Thymus (tissue), 11 donors: ENCODE measurements around the gene KCNQ1. TPM values are rescaled to one million over a fixed set of nuclear protein-coding genes. Genes with fewer than 3 reads are reported as not detected.
A peak's percentile ranks its signal among the peaks of the same experiment; 100 is the strongest.

ENCODE experiments used
- DNase-seq, 9 donors: peaks; one replicate each; pipeline ENCODE4 v3.0.0-alpha.2; 2013; ENCODE audit warnings: low spot score in 9 of 9, low read depth in 6 of 9, missing footprints in 1 of 9
- H3K27ac ChIP-seq, 2 donors: one replicate each; pipeline ENCODE4 v1.5.1; 2013; ENCODE audit warnings: control low read depth in 1 of 2, low read depth in 1 of 2, low read length in 1 of 2, mild to moderate bottlenecking in 1 of 2, moderate library complexity in 1 of 2
- H3K27me3 ChIP-seq, 2 donors: one replicate each; pipeline ENCODE4 v1.5.1; 2013; ENCODE audit warnings: low read length in 1 of 2; ENCODE audit not compliant: control insufficient read depth in 2 of 2, insufficient read depth in 1 of 2
- H3K36me3 ChIP-seq, 2 donors: one replicate each; pipeline ENCODE4 v1.5.1; 2013; ENCODE audit warnings: low read length in 1 of 2, mild to moderate bottlenecking in 1 of 2, moderate library complexity in 1 of 2; ENCODE audit not compliant: control insufficient read depth in 2 of 2, insufficient read depth in 2 of 2
- H3K4me1 ChIP-seq, 2 donors: one replicate each; pipeline ENCODE4 v1.5.1; 2013; ENCODE audit warnings: low read length in 2 of 2; ENCODE audit not compliant: control insufficient read depth in 2 of 2, insufficient read depth in 2 of 2
- H3K4me3 ChIP-seq, 2 donors: one replicate each; pipeline ENCODE4 v1.5.1; 2013; ENCODE audit warnings: low read length in 2 of 2, control low read depth in 1 of 2, mild to moderate bottlenecking in 1 of 2
- H3K9me3 ChIP-seq, 2 donors: one replicate each; pipeline ENCODE4 v1.5.1; 2013; ENCODE audit warnings: low read length in 1 of 2, mild to moderate bottlenecking in 1 of 2; ENCODE audit not compliant: control insufficient read depth in 2 of 2, insufficient read depth in 1 of 2
- WGBS: extraction: QIAGEN DNeasy Blood & Tissue Kit; methylation state at CpG from one replicate; pipeline ENCODE4 v1.1.7; 2013; 5-methylcytosine and 5-hydroxymethylcytosine counted together
- polyA plus RNA-seq: library from polyadenylated mRNA; stranded (reverse); fragments of 200-250 nt; gene quantifications from one replicate; pipeline ENCODE4 v1.2.3, GENCODE V29; 2013
- total RNA-seq: library from RNA; stranded (reverse); fragments of 120-200 nt; gene quantifications from one replicate; pipeline ENCODE4 v1.2.4, GENCODE V29; 2013
- donor health status: healthy.

KCNQ1 gene
- total and polyA plus RNA-seq, 2 donors: 0.94 to 3.7 TPM

GRCh38 chr11:2703363-2704141, 258.7 kb downstream of the KCNQ1 start:
- DNase-seq: no peak
- no peaks in the 10 kb centered on the region for H3K36me3 ChIP-seq
- H3K4me3 ChIP-seq: no peak overlapping the region
- peaks cover 2 to 20% of the 10 kb centered on the region in 2 donors for H3K9me3 ChIP-seq
- no peak overlapping the region for H3K27ac ChIP-seq
- H3K4me1 ChIP-seq: peaks cover 0 to 41% of the 10 kb centered on the region in 2 donors
- 81% methylated on average over 16 of the region's 16 CpGs for WGBS
- peaks cover 0 to 7% of the 10 kb centered on the region in 2 donors for H3K27me3 ChIP-seq

- no peaks in the 10 kb centered on the region for H3K36me3 ChIP-seq
- no peak overlapping the region for H3K4me3 ChIP-seq
- peaks cover 2 to 13% of the 10 kb centered on the region in 2 donors for H3K9me3 ChIP-seq
- DNase-seq: no peak
- peaks cover 0 to 34% of the 10 kb centered on the region in 2 donors for H3K4me1 ChIP-seq
- H3K27ac ChIP-seq: no peak overlapping the region
- 95% methylated on average over 6 of the region's 6 CpGs for WGBS
- H3K27me3 ChIP-seq: no peaks in the 10 kb centered on the region
Measured at GRCh38 chr11:2704356-2704755, 259.5 kb downstream of the KCNQ1 start.

- WGBS: 61% methylated on average over 14 of the region's 14 CpGs
- Histone ChIP-seq H3K36me3 (no peaks in the 10 kb centered on the region), H3K4me1 (peaks cover 0 to 34% of the 10 kb centered on the region in 2 donors), H3K9me3 (peaks cover 2 to 6% of the 10 kb centered on the region in 2 donors), H3K27ac (no peak overlapping the region), H3K4me3 (no peak overlapping the region), H3K27me3 (no peaks in the 10 kb centered on the region)
- DNase-seq: no peak
Measured at GRCh38 chr11:2704896-2705606, 260.2 kb downstream of the KCNQ1 start.

- DNase-seq: no peak
- Histone ChIP-seq H3K4me1 (peaks cover 0 to 27% of the 10 kb centered on the region in 2 donors), H3K27ac (no peak overlapping the region), H3K36me3 (no peaks in the 10 kb centered on the region), H3K9me3 (peaks cover 2 to 6% of the 10 kb centered on the region in 2 donors), H3K4me3 (no peak overlapping the region), H3K27me3 (peaks cover 0 to 2% of the 10 kb centered on the region in 2 donors)
- WGBS: 91% methylated on average over 1 of the region's 1 CpG
Measured at GRCh38 chr11:2706321-2706720, 261.5 kb downstream of the KCNQ1 start.

- H3K4me3 ChIP-seq: no peak overlapping the region
- peaks cover 2 to 6% of the 10 kb centered on the region in 2 donors for H3K9me3 ChIP-seq
- no peak for DNase-seq
- H3K36me3 ChIP-seq: no peaks in the 10 kb centered on the region
- 92% methylated on average over 7 of the region's 7 CpGs for WGBS
- H3K4me1 ChIP-seq: peaks cover 0 to 25% of the 10 kb centered on the region in 2 donors
- peaks cover 0 to 3% of the 10 kb centered on the region in 2 donors for H3K27me3 ChIP-seq
- no peak overlapping the region for H3K27ac ChIP-seq
Measured at GRCh38 chr11:2707736-2708135, 262.9 kb downstream of the KCNQ1 start.

GRCh38 chr11:2708151-2708581, 263.4 kb downstream of the KCNQ1 start:
- no peak overlapping the region for H3K4me3 ChIP-seq
- peaks cover 0 to 21% of the 10 kb centered on the region in 2 donors for H3K4me1 ChIP-seq
- peaks cover 2 to 6% of the 10 kb centered on the region in 2 donors for H3K9me3 ChIP-seq
- H3K27ac ChIP-seq: no peak overlapping the region
- WGBS: 93% methylated on average over 11 of the region's 11 CpGs
- no peak for DNase-seq
- no peaks in the 10 kb centered on the region for H3K36me3 ChIP-seq
- H3K27me3 ChIP-seq: peaks cover 0 to 3% of the 10 kb centered on the region in 2 donors

- Histone ChIP-seq H3K4me3 (no peak overlapping the region), H3K27me3 (peaks cover 0 to 3% of the 10 kb centered on the region in 2 donors), H3K27ac (peak overlapping the region in 1 of 2 donors; percentile 26), H3K4me1 (peaks cover 0 to 18% of the 10 kb centered on the region in 2 donors), H3K9me3 (peaks cover 2 to 6% of the 10 kb centered on the region in 2 donors), H3K36me3 (no peaks in the 10 kb centered on the region)
- no peak for DNase-seq
- 92% methylated on average over 14 of the region's 14 CpGs for WGBS
Measured at GRCh38 chr11:2708757-2709281, 264.0 kb downstream of the KCNQ1 start.

- no peak for DNase-seq
- peaks cover 0 to 3% of the 10 kb centered on the region in 2 donors for H3K27me3 ChIP-seq
- H3K9me3 ChIP-seq: peaks cover 2 to 6% of the 10 kb centered on the region in 2 donors
- 84% methylated on average over 8 of the region's 8 CpGs for WGBS
- no peak overlapping the region for H3K4me3 ChIP-seq
- peaks cover 0 to 17% of the 10 kb centered on the region in 2 donors for H3K4me1 ChIP-seq
- H3K36me3 ChIP-seq: no peaks in the 10 kb centered on the region
- H3K27ac ChIP-seq: no peak overlapping the region
Measured at GRCh38 chr11:2709429-2709828, 264.6 kb downstream of the KCNQ1 start.

GRCh38 chr11:2711161-2711560, 266.4 kb downstream of the KCNQ1 start:
- WGBS: 98% methylated on average over 6 of the region's 6 CpGs
- H3K27me3 ChIP-seq: peaks cover 0 to 3% of the 10 kb centered on the region in 2 donors
- peaks cover 2 to 5% of the 10 kb centered on the region in 2 donors for H3K9me3 ChIP-seq
- no peak for DNase-seq
- H3K27ac ChIP-seq: no peak overlapping the region
- H3K4me1 ChIP-seq: peaks cover 0 to 10% of the 10 kb centered on the region in 2 donors
- no peak overlapping the region for H3K4me3 ChIP-seq
- no peaks in the 10 kb centered on the region for H3K36me3 ChIP-seq
